CD14-positive monocyte (primary cell): Measurements from ENCODE around the gene RPL6. TPM values are rescaled to one million over a fixed set of nuclear protein-coding genes. Genes with fewer than 3 reads are reported as not detected.
"Not testable (repeated sequence)": the region's sequence is repeated elsewhere in the genome, so short reads cannot be mapped to it uniquely, and the experiment has no call there.

Experiments
- DNase-seq, 3 donors: peaks; one replicate each; pipeline ENCODE4 v3.0.0-alpha.2; 2011 to 2022
- H2AFZ ChIP-seq: 2 replicates; pipeline ENCODE4 v1.6.0; 2012; ENCODE audit warnings: mild to moderate bottlenecking, low read depth, low read length, inconsistent platforms; ENCODE audit not compliant: insufficient read depth, poor library complexity, severe bottlenecking
- H3K27ac ChIP-seq, 2 donors: 1 replicate in 1 of 2; 2 replicates in 1 of 2; pipeline ENCODE4 v1.5.1; 2012 to 2013; ENCODE audit warnings: low read length in 2 of 2, control low read depth in 1 of 2, inconsistent platforms in 1 of 2, low read depth in 1 of 2, mild to moderate bottlenecking in 1 of 2
- H3K27me3 ChIP-seq, 2 donors: one replicate each; pipeline versions ENCODE4 v1.6.0 to v1.6.1; 2011 to 2013; ENCODE audit warnings: low read length in 2 of 2; ENCODE audit not compliant: control insufficient read depth in 2 of 2, insufficient read depth in 2 of 2
- H3K36me3 ChIP-seq, 2 donors: replicated peaks in 1 of 2; 1 replicate in 1 of 2; 2 replicates in 1 of 2; pipeline versions ENCODE4 v1.5.1 to v1.6.1; 2012 to 2013; ENCODE audit warnings: low read length in 2 of 2, control low read depth in 1 of 2, inconsistent platforms in 1 of 2, mild to moderate bottlenecking in 1 of 2; ENCODE audit not compliant: insufficient read depth in 2 of 2, control insufficient read depth in 1 of 2
- H3K4me1 ChIP-seq, 2 donors: 1 replicate in 1 of 2; 2 replicates in 1 of 2; pipeline versions ENCODE4 v1.5.1 to v1.6.1; 2012 to 2013; ENCODE audit warnings: low read length in 2 of 2, control low read depth in 1 of 2, inconsistent platforms in 1 of 2, mild to moderate bottlenecking in 1 of 2, moderate library complexity in 1 of 2; ENCODE audit not compliant: insufficient read depth in 2 of 2, control insufficient read depth in 1 of 2
- H3K4me2 ChIP-seq: replicated peaks from 2 replicates; pipeline ENCODE3; 2012; ENCODE audit warnings: low read length, moderate library complexity, mild to moderate bottlenecking; ENCODE audit not compliant: poor library complexity, severe bottlenecking; ENCODE audit errors: extremely low read depth
- H3K4me3 ChIP-seq, 3 experiments: fragments of 200-600 bp in 1 of 3; sonication (generic) in 1 of 3; replicated peaks in 1 of 3; 1 replicate in 2 of 3; 2 replicates in 1 of 3; pipeline ENCODE4 v1.5.1; 2011 to 2013; ENCODE audit warnings: low read length in 3 of 3, mild to moderate bottlenecking in 3 of 3, control low read depth in 2 of 3, low read depth in 2 of 3, inconsistent platforms in 1 of 3, moderate library complexity in 1 of 3
- H3K79me2 ChIP-seq: 2 replicates; pipeline ENCODE4 v1.6.0; 2012; ENCODE audit warnings: mild to moderate bottlenecking, control low read depth, inconsistent platforms, low read length, moderate library complexity; ENCODE audit not compliant: insufficient read depth
- H3K9ac ChIP-seq: 2 replicates; pipeline ENCODE4 v1.6.0; 2017; ENCODE audit warnings: low read length, mild to moderate bottlenecking; ENCODE audit not compliant: insufficient read depth, poor library complexity, severe bottlenecking
- H3K9me3 ChIP-seq, 2 donors: replicated peaks in 1 of 2; 1 replicate in 1 of 2; 2 replicates in 1 of 2; pipeline versions ENCODE4 v1.5.1 to v1.6.1; 2012 to 2013; ENCODE audit warnings: low read length in 2 of 2, control low read depth in 1 of 2; ENCODE audit not compliant: control insufficient read depth in 1 of 2, insufficient read depth in 1 of 2
- H4K20me1 ChIP-seq: 2 replicates; pipeline ENCODE4 v1.6.0; 2012; ENCODE audit warnings: mild to moderate bottlenecking, low read length, control low read depth, moderate library complexity; ENCODE audit not compliant: insufficient read depth
- H3K27ac Mint-ChIP-seq, 7 donors: one replicate each; pipeline ENCODE4 v1.8.0; 2020; ENCODE audit warnings: mild to moderate bottlenecking in 7 of 7, mixed read lengths in 7 of 7, moderate library complexity in 6 of 7, inconsistent platforms in 2 of 7
- H3K27me3 Mint-ChIP-seq, 3 donors: one replicate each; pipeline ENCODE4 v1.8.0; 2021 to 2022; ENCODE audit warnings: low read depth in 3 of 3, mild to moderate bottlenecking in 3 of 3, mixed read lengths in 3 of 3, moderate library complexity in 3 of 3, inconsistent platforms in 1 of 3
- H3K36me3 Mint-ChIP-seq, 2 donors: one replicate each; pipeline ENCODE4 v1.8.0; 2020; ENCODE audit warnings: mixed read lengths in 2 of 2, inconsistent platforms in 1 of 2, mild to moderate bottlenecking in 1 of 2
- H3K4me1 Mint-ChIP-seq: one replicate; pipeline ENCODE4 v1.8.0; 2020; ENCODE audit warnings: mild to moderate bottlenecking, mixed read lengths
- H3K4me3 Mint-ChIP-seq, 2 donors: one replicate each; pipeline ENCODE4 v1.8.0; 2020; ENCODE audit warnings: mild to moderate bottlenecking in 2 of 2, mixed read lengths in 2 of 2, moderate library complexity in 1 of 2
- H3K9me3 Mint-ChIP-seq, 7 donors: one replicate each; pipeline ENCODE4 v1.8.0; 2020 to 2022; ENCODE audit warnings: mixed read lengths in 7 of 7, mild to moderate bottlenecking in 6 of 7, moderate library complexity in 6 of 7, inconsistent platforms in 2 of 7
- CTCF ChIP-seq: fragments of 200-600 bp; IDR thresholded peaks from one replicate; pipeline ENCODE4 v1.8.0; 2022; ENCODE audit warnings: antibody characterized with exemption, mild to moderate bottlenecking
- WGBS: methylation state at CpG from one replicate; pipeline ENCODE4 v1.1.5; 2013; ENCODE audit warnings: missing lambda C conversion rate; ENCODE audit not compliant: insufficient coverage; 5-methylcytosine and 5-hydroxymethylcytosine counted together
- intact Hi-C, 2 donors: fragments of 100-400 bp; cut with micrococcal nuclease; formaldehyde crosslinking; loops; one replicate each; pipeline versions ENCODE4 v1.15.0 to v1.15.1; 2023
- polyA plus RNA-seq, 3 donors: library from polyadenylated mRNA; depleted of rRNA in 1 of 3; unstranded in 2 of 3; stranded (reverse) in 1 of 3; fragments of 300-500 nt in 2 of 3; fragments of >200 nt in 1 of 3; fragmentation: Illumina TruSeq in 2 of 3; gene quantifications; 1 replicate in 2 of 3; 2 replicates in 1 of 3; pipeline ENCODE4 v1.2.3, GENCODE V29; 2012 to 2021

The RPL6 gene
- polyA plus RNA-seq, 3 donors = 201 to 1,124 (median 259) TPM

GRCh38 chr12:112458330-112458729, 48.9 kb upstream of the RPL6 start:
- intact Hi-C loops = no loop called here
- Histone ChIP-seq H3K36me3 (peaks cover 69 to 86% of the 10 kb centered on the region in 2 donors), H3K9me3 (no peaks in the 10 kb centered on the region), H3K4me3 (no peak overlapping the region), H3K79me2 (no peaks in the 10 kb centered on the region), H4K20me1 (no peaks in the 10 kb centered on the region), H2AFZ (no peak overlapping the region), H3K27me3 (no peaks in the 10 kb centered on the region), H3K4me1 (no peaks in the 10 kb centered on the region), H3K9ac (no peak overlapping the region), H3K27ac (no peak overlapping the region), H3K4me2 (no peak overlapping the region)
- peaks cover 0 to 2% (median 0%) of the 10 kb centered on the region in 3 donors for H3K27me3 Mint-ChIP-seq
- TF ChIP-seq CTCF = no peak
- H3K27ac Mint-ChIP-seq = no peak overlapping the region
- peaks cover 0 to 2% (median 0%) of the 10 kb centered on the region in 7 donors for H3K9me3 Mint-ChIP-seq
- no peaks in the 10 kb centered on the region for H3K4me1 Mint-ChIP-seq
- peaks cover 65 to 80% of the 10 kb centered on the region in 2 donors for H3K36me3 Mint-ChIP-seq
- H3K4me3 Mint-ChIP-seq = no peak overlapping the region
- no CpG with 5 or more reads among the region's 4 CpGs for WGBS
- no peak for DNase-seq

GRCh38 chr12:112457142-112457541, 47.7 kb upstream of the RPL6 start:
- not testable (repeated sequence) for H3K4me2 ChIP-seq

More at GRCh38 chr12:112457142-112457541, 47.7 kb upstream of the RPL6 start:
- H2AFZ ChIP-seq, H3K27me3 Mint-ChIP-seq, H3K4me3 Mint-ChIP-seq, H3K9ac ChIP-seq, H4K20me1 ChIP-seq, H3K79me2 ChIP-seq, DNase-seq, H3K27me3 ChIP-seq, H3K4me1 Mint-ChIP-seq, H3K4me1 ChIP-seq, H3K27ac ChIP-seq, H3K9me3 Mint-ChIP-seq, H3K4me3 ChIP-seq, H3K27ac Mint-ChIP-seq, H3K9me3 ChIP-seq, intact Hi-C loops: not testable (repeated sequence)
- WGBS = no CpG with 5 or more reads among the region's 1 CpG
- peaks cover 75 to 92% of the 10 kb centered on the region in 2 donors for H3K36me3 Mint-ChIP-seq
- H3K36me3 ChIP-seq = peaks cover 74 to 97% of the 10 kb centered on the region in 2 donors
